Thyroid gland (tissue), 4 donors: ENCODE data around the gene CDHR2.
"Not testable (repeated sequence)": the region's sequence is repeated elsewhere in the genome, so short reads cannot be mapped to it uniquely, and the experiment has no call there.

ENCODE experiments used
- POLR2A ChIP-seq, 2 donors: fragments of 450-650 bp; IDR thresholded peaks; one replicate each; pipeline ENCODE4 v1.6.1; 2017; ENCODE audit warnings: antibody characterized with exemption in 2 of 2, mild to moderate bottlenecking in 2 of 2, moderate library complexity in 1 of 2
- TF ChIP-seq, protein P1 (sequence below), 6 experiments: fragments of 200-600 bp in 3 of 6; fragments of 450-650 bp in 3 of 6; sonication (generic) in 3 of 6; IDR thresholded peaks; one replicate each; pipeline ENCODE4 v1.5.1; 2016 to 2019; ENCODE audit warnings: antibody characterized with exemption in 6 of 6, mild to moderate bottlenecking in 2 of 6, inconsistent platforms in 1 of 6, moderate library complexity in 1 of 6

DNA sequence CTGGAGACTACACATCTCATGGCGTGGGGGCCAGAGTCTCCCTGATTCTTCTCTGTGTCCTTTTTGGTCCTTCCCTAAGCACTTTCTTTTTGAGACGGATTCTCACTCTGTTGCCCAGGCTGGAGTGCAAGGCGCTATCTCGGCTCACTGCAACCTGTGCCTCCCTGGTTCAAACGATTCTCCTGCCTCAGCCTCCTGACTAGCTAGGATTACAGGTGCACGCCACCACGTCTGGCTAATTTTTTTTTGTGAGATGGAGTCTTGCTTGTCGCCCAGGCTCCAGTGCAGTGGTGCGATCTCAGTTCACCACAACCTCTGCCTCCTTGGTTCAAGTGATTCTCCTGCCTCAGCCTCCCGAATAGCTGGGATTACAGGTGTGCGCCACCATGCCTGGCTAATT, 1.8 kb downstream of the CDHR2 start:
- TF ChIP-seq, protein P1, sequence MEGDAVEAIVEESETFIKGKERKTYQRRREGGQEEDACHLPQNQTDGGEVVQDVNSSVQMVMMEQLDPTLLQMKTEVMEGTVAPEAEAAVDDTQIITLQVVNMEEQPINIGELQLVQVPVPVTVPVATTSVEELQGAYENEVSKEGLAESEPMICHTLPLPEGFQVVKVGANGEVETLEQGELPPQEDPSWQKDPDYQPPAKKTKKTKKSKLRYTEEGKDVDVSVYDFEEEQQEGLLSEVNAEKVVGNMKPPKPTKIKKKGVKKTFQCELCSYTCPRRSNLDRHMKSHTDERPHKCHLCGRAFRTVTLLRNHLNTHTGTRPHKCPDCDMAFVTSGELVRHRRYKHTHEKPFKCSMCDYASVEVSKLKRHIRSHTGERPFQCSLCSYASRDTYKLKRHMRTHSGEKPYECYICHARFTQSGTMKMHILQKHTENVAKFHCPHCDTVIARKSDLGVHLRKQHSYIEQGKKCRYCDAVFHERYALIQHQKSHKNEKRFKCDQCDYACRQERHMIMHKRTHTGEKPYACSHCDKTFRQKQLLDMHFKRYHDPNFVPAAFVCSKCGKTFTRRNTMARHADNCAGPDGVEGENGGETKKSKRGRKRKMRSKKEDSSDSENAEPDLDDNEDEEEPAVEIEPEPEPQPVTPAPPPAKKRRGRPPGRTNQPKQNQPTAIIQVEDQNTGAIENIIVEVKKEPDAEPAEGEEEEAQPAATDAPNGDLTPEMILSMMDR (IDR thresholded peaks at IDR 0.05), result not testable (repeated sequence)
- not testable (repeated sequence) for TF ChIP-seq POLR2A (IDR thresholded peaks at IDR 0.05)
